Lung microvascular endothelial cell (primary cell): ENCODE results near the gene THSD4. TPM values are rescaled to one million over a fixed set of nuclear protein-coding genes. Genes with fewer than 3 reads are reported as not detected.

ENCODE experiments used
- DNase-seq, 2 donors: peaks; one replicate each; pipeline versions ENCODE4 v3.0.0 to v3.0.0-alpha.2; 2010; ENCODE audit warnings: low read depth in 2 of 2
- total RNA-seq: library from RNA; depleted of rRNA; stranded (reverse); fragments of >200 nt; gene quantifications from 2 replicates; pipeline ENCODE4 v1.2.1, GENCODE V29; 2014

THSD4 gene
- total RNA-seq, 1 donor from 2014 or later = 20.2 TPM

GRCh38 chr15:71220828-71221227, 105.6 kb downstream of the THSD4 start:
- DNase-seq = no peak

DNA sequence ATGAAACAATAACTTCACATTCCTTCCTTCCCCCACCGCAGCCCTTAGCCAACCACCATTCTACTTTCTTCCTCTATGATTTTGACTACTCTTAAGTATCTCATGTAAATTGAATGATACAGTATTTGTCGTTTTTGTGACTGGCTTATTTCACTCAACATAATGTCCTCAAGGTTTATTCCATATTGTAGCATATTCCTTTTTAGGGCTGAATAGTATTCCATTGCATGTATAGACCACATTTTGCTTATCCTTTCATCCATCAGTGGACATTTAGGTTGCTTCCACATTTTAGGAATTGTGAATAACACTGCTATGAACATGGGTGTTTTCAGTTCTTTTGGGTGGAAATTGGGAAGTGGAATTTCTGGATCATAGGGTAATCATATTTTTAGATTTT, 106.1 kb downstream of the THSD4 start:
- no peak for DNase-seq

- DNase-seq = no peak
Measured at GRCh38 chr15:71223516-71223915, 108.2 kb downstream of the THSD4 start.

DNA sequence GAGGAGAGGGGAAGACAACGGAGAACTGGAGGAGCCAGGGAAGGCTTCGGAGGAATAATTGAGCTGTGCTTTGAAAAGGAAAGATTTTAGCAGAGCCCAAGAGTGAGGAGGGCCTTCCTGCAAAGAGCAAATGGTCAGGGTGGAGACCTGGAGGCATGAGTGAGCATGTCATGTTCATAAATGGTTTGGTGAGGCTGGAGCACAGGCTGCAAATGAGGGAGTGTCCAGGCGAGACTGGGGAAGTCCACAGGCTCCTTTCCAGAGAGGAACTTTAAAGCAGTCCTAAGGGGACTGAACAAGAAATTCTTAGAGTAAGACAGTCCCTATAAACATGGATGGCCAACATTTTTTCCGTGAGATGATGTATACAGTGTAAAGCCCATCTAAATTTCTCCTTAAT, 108.8 kb downstream of the THSD4 start:
- no peak for DNase-seq

DNA sequence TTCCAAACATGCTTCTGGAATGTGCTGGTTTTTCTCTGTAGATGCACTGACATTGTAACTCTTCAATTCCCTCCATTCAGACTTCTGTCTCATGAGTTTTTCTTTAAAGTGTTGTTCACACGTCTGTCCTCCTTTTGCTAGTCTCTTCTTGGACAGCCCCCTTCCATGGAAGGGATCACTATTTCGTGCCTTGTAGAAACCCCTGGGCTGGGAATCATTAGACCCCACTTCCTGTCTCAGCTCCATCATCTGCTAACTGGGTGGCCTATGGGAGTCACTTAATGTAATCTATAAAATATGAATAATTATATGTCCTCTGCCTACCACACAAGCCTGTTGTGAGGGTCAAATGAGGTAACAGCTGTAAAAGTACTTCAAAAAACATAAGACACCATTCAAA, 110.6 kb downstream of the THSD4 start:
- DNase-seq = no peak

- no peak for DNase-seq
Measured at GRCh38 chr15:71226536-71227455, 111.5 kb downstream of the THSD4 start.

GRCh38 chr15:71228403-71228802, 113.1 kb downstream of the THSD4 start:
- DNase-seq = no peak

DNA sequence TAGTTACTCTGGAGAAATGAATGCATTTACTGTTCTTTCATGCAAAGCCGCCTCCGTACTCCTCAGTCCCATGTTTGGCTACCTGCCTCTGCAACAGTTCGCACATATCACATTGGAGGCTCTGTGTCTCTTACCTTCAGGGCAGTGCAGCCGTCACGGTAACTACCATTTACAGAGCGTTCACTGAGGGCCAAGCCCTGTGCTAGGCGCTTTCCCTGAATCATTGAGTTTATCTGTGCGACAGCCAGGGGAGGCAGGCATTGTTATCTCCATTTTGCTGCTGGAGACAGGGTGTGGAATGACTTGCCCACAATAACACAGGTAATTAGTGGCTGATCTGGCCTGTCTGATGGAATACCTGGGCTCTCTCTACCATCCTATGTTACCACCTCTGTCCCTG, 115.0 kb downstream of the THSD4 start:
- DNase-seq = no peak

DNA sequence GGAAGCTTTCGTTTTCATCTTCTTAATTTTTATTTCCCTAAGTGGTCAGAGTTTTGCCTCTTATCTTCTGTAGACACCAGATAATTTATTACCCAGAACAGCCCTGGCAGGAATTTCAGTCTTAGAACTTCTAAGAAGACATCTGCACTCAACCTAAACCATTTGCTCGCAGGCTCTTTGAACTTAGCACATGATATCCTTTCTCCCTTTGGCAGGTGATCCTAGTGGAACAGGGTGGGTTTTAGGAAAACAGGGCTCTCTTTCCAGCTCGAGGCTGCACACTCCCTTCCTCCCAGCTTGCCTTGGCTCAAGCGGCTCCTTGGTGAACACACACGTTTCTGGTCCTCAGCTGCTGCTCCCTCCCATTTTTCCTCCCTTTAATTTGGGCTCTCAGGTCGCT, 116.5 kb downstream of the THSD4 start:
- no peak for DNase-seq

GRCh38 chr15:71232411-71232810, 117.1 kb downstream of the THSD4 start:
- peak in 1 of 2 donors; percentile 55 for DNase-seq

DNA sequence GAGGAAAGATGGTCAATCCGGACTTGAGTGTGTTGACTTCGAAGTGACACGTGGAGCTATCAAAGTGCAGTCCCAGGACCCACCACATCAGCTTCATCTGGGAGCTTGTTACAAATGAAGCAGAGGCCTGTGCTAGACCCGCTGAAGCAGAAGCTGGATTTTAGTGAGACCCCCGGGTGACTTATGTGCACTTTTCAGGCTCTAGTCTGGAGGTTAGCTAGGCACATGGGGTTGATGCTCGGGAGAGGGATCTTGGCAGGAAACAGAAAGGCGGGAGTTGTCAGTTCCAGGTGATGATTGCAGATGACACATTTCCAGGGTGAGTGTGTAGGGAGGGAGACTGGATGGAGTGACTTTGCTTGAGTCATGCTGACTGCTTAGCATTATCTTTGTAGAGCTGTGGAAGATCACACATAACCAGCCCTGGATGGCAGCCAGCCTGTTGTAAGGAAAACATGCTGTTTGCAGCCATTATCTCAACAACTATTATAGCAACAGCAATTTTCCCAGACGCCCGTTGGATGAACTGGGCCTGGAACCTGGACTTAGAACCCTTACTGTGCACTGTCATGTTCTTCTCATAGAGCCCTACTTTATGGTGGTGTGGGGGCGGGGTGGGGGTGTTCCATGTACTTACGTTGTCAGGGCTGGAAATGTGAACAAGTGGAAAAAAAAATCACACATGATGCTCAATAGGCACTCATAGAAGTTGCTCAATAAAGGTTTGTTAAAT, 122.4 kb downstream of the THSD4 start:
- peak; percentile 58 to 97 for DNase-seq

- DNase-seq = no peak
Measured at GRCh38 chr15:71238926-71239325, 123.7 kb downstream of the THSD4 start.

GRCh38 chr15:71239592-71240364, 124.5 kb downstream of the THSD4 start:
- no peak for DNase-seq

GRCh38 chr15:71242292-71242691, 127.0 kb downstream of the THSD4 start:
- no peak for DNase-seq

GRCh38 chr15:71244250-71244649, 129.0 kb downstream of the THSD4 start:
- DNase-seq = no peak

DNA sequence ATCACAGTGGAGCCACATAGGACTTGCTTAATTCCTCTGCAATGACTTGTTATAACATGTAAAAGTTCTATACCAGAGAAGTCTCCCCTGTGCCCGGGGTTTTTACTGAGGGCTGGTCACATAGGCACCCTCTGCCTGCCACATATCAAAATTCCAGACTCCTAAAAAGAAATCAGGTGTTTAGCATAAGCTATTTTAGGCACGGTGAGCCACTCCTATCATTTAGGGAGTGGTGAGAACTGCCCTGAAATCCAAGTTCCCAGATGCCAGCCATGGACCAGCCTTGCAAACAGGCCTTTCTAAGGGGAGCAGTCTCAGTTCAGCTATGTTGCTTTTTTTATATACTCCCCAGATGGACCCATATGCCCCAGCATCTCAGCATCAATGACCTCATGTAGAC, 130.3 kb downstream of the THSD4 start:
- no peak for DNase-seq

- no peak for DNase-seq
Measured at GRCh38 chr15:71248386-71248785, 133.1 kb downstream of the THSD4 start.

- DNase-seq = peak in 1 of 2 donors; percentile 11
Measured at GRCh38 chr15:71249986-71250385, 134.7 kb downstream of the THSD4 start.

GRCh38 chr15:71250936-71251583, 135.8 kb downstream of the THSD4 start:
- peak in 1 of 2 donors; percentile 74 for DNase-seq

- DNase-seq = peak; percentile 42 to 81
Measured at GRCh38 chr15:71251584-71252043, 136.3 kb downstream of the THSD4 start.

DNA sequence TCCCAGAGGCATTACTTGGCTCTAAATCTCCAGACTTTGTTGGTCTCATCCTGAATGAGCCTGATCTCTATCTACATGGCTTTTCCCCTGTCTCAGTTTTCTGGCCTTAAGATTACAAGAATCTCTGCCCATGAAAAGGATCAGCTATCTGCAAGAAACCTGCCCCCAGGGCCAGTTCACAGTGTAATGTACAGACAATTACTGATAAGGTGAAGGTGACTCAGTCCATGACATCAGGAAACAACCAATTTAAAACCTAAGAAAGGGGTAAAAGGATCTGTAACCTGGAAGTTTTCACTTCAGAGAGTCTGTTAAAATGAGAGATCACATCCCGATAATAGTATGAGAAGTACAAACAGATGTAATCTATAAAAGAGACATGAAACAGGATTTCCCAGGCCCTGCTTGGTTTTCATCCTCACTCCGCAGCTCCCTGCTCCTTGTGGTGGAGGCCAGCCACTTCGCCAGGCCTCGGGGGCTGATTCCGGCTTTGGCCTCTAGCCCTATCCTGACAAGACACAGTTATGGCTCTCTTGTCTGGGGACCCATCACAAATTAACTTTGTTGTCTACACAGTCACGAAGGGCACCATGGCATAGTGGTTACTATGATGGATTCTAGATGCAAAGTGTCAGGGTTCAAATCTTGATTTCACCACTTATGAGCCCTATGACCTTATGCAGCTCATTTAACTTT, 136.9 kb downstream of the THSD4 start:
- DNase-seq = peak in 1 of 2 donors; percentile 39
